ENCODE results near the gene MORC4. TPM values are rescaled to one million over a fixed set of nuclear protein-coding genes. Genes with fewer than 3 reads are reported as not detected.

Gene MORC4
- total RNA-seq, 2 experiments from 2014 or later, result 12.5 to 12.9 TPM

DNA sequence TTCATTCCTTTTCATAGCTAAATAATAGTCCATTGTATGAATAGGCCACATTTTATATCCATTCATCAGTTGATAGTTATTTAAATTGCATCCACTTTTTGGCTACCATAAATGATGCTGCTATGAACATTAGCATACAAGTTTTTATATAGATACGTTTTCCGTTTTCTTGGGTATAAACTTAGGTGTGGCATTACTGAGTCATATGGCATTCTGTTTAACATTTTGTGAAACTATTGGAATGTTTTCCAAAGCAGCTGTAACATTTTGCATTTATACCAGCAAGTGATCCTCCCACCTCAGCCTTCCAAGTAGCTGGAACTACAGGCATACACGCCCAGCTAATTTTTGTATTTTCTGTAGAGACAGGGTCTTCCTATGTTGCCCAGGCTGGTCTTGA, 53.5 kb downstream of the MORC4 start:
- TF ChIP-seq, protein P1, sequence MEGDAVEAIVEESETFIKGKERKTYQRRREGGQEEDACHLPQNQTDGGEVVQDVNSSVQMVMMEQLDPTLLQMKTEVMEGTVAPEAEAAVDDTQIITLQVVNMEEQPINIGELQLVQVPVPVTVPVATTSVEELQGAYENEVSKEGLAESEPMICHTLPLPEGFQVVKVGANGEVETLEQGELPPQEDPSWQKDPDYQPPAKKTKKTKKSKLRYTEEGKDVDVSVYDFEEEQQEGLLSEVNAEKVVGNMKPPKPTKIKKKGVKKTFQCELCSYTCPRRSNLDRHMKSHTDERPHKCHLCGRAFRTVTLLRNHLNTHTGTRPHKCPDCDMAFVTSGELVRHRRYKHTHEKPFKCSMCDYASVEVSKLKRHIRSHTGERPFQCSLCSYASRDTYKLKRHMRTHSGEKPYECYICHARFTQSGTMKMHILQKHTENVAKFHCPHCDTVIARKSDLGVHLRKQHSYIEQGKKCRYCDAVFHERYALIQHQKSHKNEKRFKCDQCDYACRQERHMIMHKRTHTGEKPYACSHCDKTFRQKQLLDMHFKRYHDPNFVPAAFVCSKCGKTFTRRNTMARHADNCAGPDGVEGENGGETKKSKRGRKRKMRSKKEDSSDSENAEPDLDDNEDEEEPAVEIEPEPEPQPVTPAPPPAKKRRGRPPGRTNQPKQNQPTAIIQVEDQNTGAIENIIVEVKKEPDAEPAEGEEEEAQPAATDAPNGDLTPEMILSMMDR (IDR thresholded peaks at IDR 0.05), result no peak
- no peak for DNase-seq
- CTCF ChIA-PET, result no interaction called here
- no peak overlapping the region for H3K4me3 Mint-ChIP-seq
- H3K36me3 ChIP-seq (ENCODE audit: insufficient read depth, low read length), result no peaks in the 10 kb centered on the region
- H3K36me3 Mint-ChIP-seq (ENCODE audit: low read depth), result peaks cover 19% of the 10 kb centered on the region
- no peaks in the 10 kb centered on the region for H3K4me1 Mint-ChIP-seq (ENCODE audit: low read depth)
- intact Hi-C loops (cut with DNase I, micrococcal nuclease), result no loop called here
- H3K27ac ChIP-seq (ENCODE audit: low read depth in 1 of 2, low read length in 2 of 2), result no peak overlapping the region
- H3K9me3 Mint-ChIP-seq, result no peaks in the 10 kb centered on the region
- H3K4me3 ChIP-seq (ENCODE audit: low read length), result no peak overlapping the region
- no peaks in the 10 kb centered on the region for H3K9me3 ChIP-seq (ENCODE audit: control insufficient read depth in 1 of 2, insufficient read depth in 1 of 2, low read length in 2 of 2)
- H3K27me3 ChIP-seq (ENCODE audit: control insufficient read depth in 1 of 2, insufficient read depth in 2 of 2, low read length in 2 of 2), result no peaks in the 10 kb centered on the region
- no peaks in the 10 kb centered on the region for H3K27me3 Mint-ChIP-seq
- POLR2A ChIA-PET, result no interaction called here
- no peak for ATAC-seq (ENCODE audit: poor library complexity)
- no peak overlapping the region for H3K27ac Mint-ChIP-seq
- no peaks in the 10 kb centered on the region for H3K4me1 ChIP-seq (ENCODE audit: insufficient read depth, low read length)

DNA sequence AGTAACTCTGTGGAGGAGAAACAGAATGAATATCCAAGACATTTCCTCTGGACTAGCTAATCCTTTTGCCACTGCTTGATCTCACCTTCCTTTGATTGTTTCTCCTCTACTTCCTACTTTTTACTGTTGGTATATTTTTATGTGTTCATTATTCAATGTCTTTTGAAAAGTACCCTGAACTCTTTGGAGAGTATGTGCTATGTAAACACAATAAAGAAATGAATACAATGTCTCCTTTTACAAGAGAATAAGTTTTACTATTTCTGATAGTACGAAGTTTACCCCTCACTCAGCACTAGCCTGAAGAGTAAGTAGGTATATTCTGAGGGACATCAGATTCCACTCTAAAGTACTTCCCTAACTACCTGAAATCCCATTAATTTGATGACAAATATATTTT, 59.9 kb downstream of the MORC4 start:
- intact Hi-C loops (cut with DNase I, micrococcal nuclease), result no loop called here
- TF ChIP-seq, protein P1 (IDR thresholded peaks at IDR 0.05), result no peak
- Histone ChIP-seq H3K36me3 (ENCODE audit: insufficient read depth, low read length) (no peaks in the 10 kb centered on the region), H3K4me3 (ENCODE audit: low read length) (no peak overlapping the region), H3K4me1 (ENCODE audit: insufficient read depth, low read length) (no peaks in the 10 kb centered on the region), H3K9me3 (ENCODE audit: control insufficient read depth in 1 of 2, insufficient read depth in 1 of 2, low read length in 2 of 2) (no peaks in the 10 kb centered on the region), H3K27ac (ENCODE audit: low read depth in 1 of 2, low read length in 2 of 2) (no peak overlapping the region), H3K27me3 (ENCODE audit: control insufficient read depth in 1 of 2, insufficient read depth in 2 of 2, low read length in 2 of 2) (no peaks in the 10 kb centered on the region)
- no peaks in the 10 kb centered on the region for H3K4me1 Mint-ChIP-seq (ENCODE audit: low read depth)
- H3K9me3 Mint-ChIP-seq, result no peaks in the 10 kb centered on the region
- no peak overlapping the region for H3K27ac Mint-ChIP-seq
- H3K36me3 Mint-ChIP-seq (ENCODE audit: low read depth), result peaks cover 27% of the 10 kb centered on the region
- ChIA-PET POLR2A (no interaction called here), CTCF (no interaction called here)
- no peaks in the 10 kb centered on the region for H3K27me3 Mint-ChIP-seq
- no peak for DNase-seq
- H3K4me3 Mint-ChIP-seq, result no peak overlapping the region
- no peak for ATAC-seq (ENCODE audit: poor library complexity)

DNA sequence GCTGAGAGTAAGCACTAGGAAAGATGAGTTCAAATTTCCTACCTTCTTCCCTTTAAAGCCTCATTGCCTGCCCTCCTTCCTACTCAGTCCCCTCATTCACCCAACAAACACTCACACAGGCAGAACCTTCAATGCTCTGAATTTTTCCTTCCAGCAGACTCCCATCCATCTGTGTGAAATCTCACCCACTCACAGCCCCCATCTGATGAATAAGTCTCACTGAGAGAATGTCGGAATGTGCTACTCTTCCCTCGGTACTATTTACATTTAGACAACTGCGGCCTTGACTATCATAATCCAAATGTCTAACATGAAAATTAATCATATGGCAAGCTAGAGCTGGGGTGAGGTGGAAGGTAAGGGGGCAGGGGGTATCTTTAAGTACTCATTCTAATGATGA, 60.4 kb downstream of the MORC4 start:
- peaks cover 27% of the 10 kb centered on the region for H3K36me3 Mint-ChIP-seq (ENCODE audit: low read depth)
- Histone ChIP-seq H3K4me3 (ENCODE audit: low read length) (no peak overlapping the region), H3K4me1 (ENCODE audit: insufficient read depth, low read length) (no peaks in the 10 kb centered on the region), H3K36me3 (ENCODE audit: insufficient read depth, low read length) (no peaks in the 10 kb centered on the region), H3K27ac (ENCODE audit: low read depth in 1 of 2, low read length in 2 of 2) (no peak overlapping the region), H3K9me3 (ENCODE audit: control insufficient read depth in 1 of 2, insufficient read depth in 1 of 2, low read length in 2 of 2) (no peaks in the 10 kb centered on the region), H3K27me3 (ENCODE audit: control insufficient read depth in 1 of 2, insufficient read depth in 2 of 2, low read length in 2 of 2) (no peaks in the 10 kb centered on the region)
- ChIA-PET CTCF (no interaction called here), POLR2A (no interaction called here)
- no peak overlapping the region for H3K27ac Mint-ChIP-seq
- ATAC-seq (ENCODE audit: poor library complexity) (no peak), DNase-seq (no peak)
- H3K9me3 Mint-ChIP-seq, result no peaks in the 10 kb centered on the region
- intact Hi-C loops (cut with DNase I, micrococcal nuclease), result no loop called here
- H3K4me3 Mint-ChIP-seq, result no peak overlapping the region
- TF ChIP-seq, protein P1 (IDR thresholded peaks at IDR 0.05), result no peak
- H3K4me1 Mint-ChIP-seq (ENCODE audit: low read depth), result no peaks in the 10 kb centered on the region
- no peaks in the 10 kb centered on the region for H3K27me3 Mint-ChIP-seq
